GM10847 (cell line): ENCODE data around the gene FARS2.

Experiments used
- POLR2A ChIP-seq: IDR thresholded peaks from 2 replicates; pipeline ENCODE4 v1.6.1; 2011; ENCODE audit not compliant: insufficient read length; ENCODE audit errors: extremely low read depth

Gene FARS2

GRCh38 chr6:5746053-5746758 is 484.9 kb downstream of the FARS2 start:
- TF ChIP-seq POLR2A = no peak

GRCh38 chr6:5746759-5747130 is 485.4 kb downstream of the FARS2 start:
- no peak for TF ChIP-seq POLR2A

GRCh38 chr6:5747379-5747778 is 486.1 kb downstream of the FARS2 start:
- no peak for TF ChIP-seq POLR2A

GRCh38 chr6:5749016-5749650 is 487.8 kb downstream of the FARS2 start:
- TF ChIP-seq POLR2A = no peak

GRCh38 chr6:5749651-5750215 is 488.4 kb downstream of the FARS2 start:
- TF ChIP-seq POLR2A = no peak

- TF ChIP-seq POLR2A = no peak
Observed at GRCh38 chr6:5751525-5752390, 490.4 kb downstream of the FARS2 start.

- TF ChIP-seq POLR2A = no peak
Observed at GRCh38 chr6:5752391-5752680, 491.0 kb downstream of the FARS2 start.

GRCh38 chr6:5753209-5753608 is 491.9 kb downstream of the FARS2 start:
- no peak for TF ChIP-seq POLR2A

GRCh38 chr6:5754904-5755303 is 493.6 kb downstream of the FARS2 start:
- no peak for TF ChIP-seq POLR2A

- TF ChIP-seq POLR2A = no peak
Observed at GRCh38 chr6:5759571-5759970, 498.3 kb downstream of the FARS2 start.

- TF ChIP-seq POLR2A = no peak
Observed at GRCh38 chr6:5761370-5761769, 500.1 kb downstream of the FARS2 start.

GRCh38 chr6:5762561-5762968 is 501.3 kb downstream of the FARS2 start:
- TF ChIP-seq POLR2A = no peak

GRCh38 chr6:5763407-5763806 is 502.1 kb downstream of the FARS2 start:
- TF ChIP-seq POLR2A = no peak

GRCh38 chr6:5763871-5764270 is 502.6 kb downstream of the FARS2 start:
- TF ChIP-seq POLR2A = no peak

- TF ChIP-seq POLR2A = no peak
Observed at GRCh38 chr6:5764401-5764955, 503.2 kb downstream of the FARS2 start.

GRCh38 chr6:5765141-5765760 is 503.9 kb downstream of the FARS2 start:
- TF ChIP-seq POLR2A = no peak

GRCh38 chr6:5766260-5766659 is 504.9 kb downstream of the FARS2 start:
- TF ChIP-seq POLR2A = no peak
